ENCODE measurements around the gene TAC4. TPM values are rescaled to one million over a fixed set of nuclear protein-coding genes. Genes with fewer than 3 reads are reported as not detected.
A peak's percentile ranks its signal among the peaks of the same experiment; 100 is the strongest.

TAC4 gene
- total and polyA plus RNA-seq, 2 of the 13 experiments (the other 11 are each of a cell fraction or from before 2014, with no cell fraction given), result not detected

- TF ChIP-seq IRF1 (CRISPR knock-in tag; IDR thresholded peaks at IDR 0.05; ENCODE audit: low read depth) (no peak), SSRP1 (CRISPR knock-in tag; IDR thresholded peaks at IDR 0.05) (no peak), ZNF350 (CRISPR knock-in tag; IDR thresholded peaks at IDR 0.05; ENCODE audit: borderline replicate concordance, low read depth) (no peak; the same call in 1 of the 2 replicates), FOXC1 (CRISPR knock-in tag; IDR thresholded peaks at IDR 0.05; ENCODE audit: borderline replicate concordance) (no peak), SAFB2 (CRISPR knock-in tag; IDR thresholded peaks at IDR 0.05; ENCODE audit: borderline replicate concordance, low read depth) (no peak), ZNF136 (CRISPR knock-in tag; IDR thresholded peaks at IDR 0.05; ENCODE audit: low read depth) (no peak), ZNF543 (CRISPR knock-in tag; IDR thresholded peaks at IDR 0.05) (no peak), MNT (IDR thresholded peaks at IDR 0.05) (no peak), GTF3A (CRISPR knock-in tag; conservative IDR thresholded peaks at IDR 0.05) (no peak), FOXM1 (CRISPR knock-in tag; IDR thresholded peaks at IDR 0.05) (no peak), TCF7L2 (IDR thresholded peaks at IDR 0.05; ENCODE audit: low read depth, low read length) (no peak), YY1 (IDR thresholded peaks at IDR 0.05; ENCODE audit: insufficient read depth, insufficient replicate concordance, low read depth, low read length) (peak; percentile 58), DNMT1 (CRISPR knock-in tag; IDR thresholded peaks at IDR 0.05) (no peak), SRSF1 (optimal IDR thresholded peaks at IDR 0.05; ENCODE audit: low read depth, low read length) (peak; percentile 36), ZNF354B (CRISPR knock-in tag; IDR thresholded peaks at IDR 0.05) (no peak), ZNF770 (CRISPR knock-in tag; IDR thresholded peaks at IDR 0.05) (no peak), POGZ (CRISPR knock-in tag; IDR thresholded peaks at IDR 0.05) (no peak), AFF4 (CRISPR knock-in tag; IDR thresholded peaks at IDR 0.05) (no peak), BRCA1 (CRISPR knock-in tag; IDR thresholded peaks at IDR 0.05) (no peak), ZNF670 (CRISPR knock-in tag; IDR thresholded peaks at IDR 0.05; ENCODE audit: borderline replicate concordance) (no peak), RXRA (CRISPR knock-in tag; IDR thresholded peaks at IDR 0.05) (0 out of 2 replicates have a peak, but pooled peaks have one; percentile 10), YEATS4 (CRISPR knock-in tag; IDR thresholded peaks at IDR 0.05; ENCODE audit: borderline replicate concordance) (no peak)
These were observed 32.6 kb upstream of the TAC4 start (continued) for GRCh38 chr17:49880291-49881053.

All from HepG2 (cell line).